ENCODE measurements around the gene ZBTB20.
A peak's percentile ranks its signal among the peaks of the same experiment; 100 is the strongest.

Gene ZBTB20

DNA sequence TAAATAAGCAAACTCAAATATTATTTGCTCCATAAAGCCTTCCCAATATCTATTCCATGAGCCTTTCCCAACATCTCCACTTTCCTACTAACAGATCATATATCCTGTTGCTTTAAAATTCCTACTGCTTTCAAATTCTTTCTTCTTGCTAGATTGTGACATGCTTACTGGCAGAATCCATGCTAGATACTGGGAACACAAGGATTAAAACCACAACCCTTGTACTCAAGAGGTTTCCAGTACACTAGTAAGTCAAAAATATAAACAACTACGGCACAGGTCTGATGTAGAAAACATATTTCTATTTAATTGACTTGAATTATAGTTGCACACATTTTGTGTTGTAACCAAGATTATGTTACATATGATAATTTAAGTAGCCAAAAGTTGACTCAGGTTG is 275.0 kb downstream of the ZBTB20 start:
- DNase-seq (ENCODE audit: low read depth), result no peak

DNA sequence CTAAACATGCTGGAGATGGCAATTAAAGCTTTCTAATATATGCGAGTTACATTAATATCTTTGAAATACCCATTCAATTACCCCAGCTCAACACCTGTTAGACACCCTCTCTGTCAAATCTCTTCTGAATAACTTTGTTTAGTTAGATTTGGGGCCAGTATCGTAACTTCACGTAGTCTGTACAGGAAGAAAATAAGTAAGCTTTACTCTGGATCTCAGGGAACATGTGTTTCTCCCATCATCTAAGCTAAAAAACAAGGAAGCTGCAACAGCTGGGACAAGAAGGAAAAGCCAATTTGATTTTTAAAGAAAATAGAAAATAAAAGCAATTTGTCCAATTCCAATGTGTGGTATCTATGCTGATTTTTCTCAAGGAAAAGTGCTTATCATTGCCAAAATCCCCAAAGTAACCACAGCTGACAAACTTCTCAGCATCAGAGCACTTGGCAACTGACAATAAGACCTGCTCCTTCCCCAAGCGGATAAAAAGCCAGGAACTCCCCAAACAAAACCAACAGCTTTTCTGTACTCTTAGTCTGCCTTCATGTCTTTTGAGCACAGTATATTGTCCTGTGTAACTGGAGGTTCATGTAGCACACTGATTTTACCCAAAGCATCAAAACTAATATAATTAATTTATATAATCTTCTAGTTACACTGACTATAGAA is 279.1 kb downstream of the ZBTB20 start:
- no peak for DNase-seq (ENCODE audit: low read depth)

DNA sequence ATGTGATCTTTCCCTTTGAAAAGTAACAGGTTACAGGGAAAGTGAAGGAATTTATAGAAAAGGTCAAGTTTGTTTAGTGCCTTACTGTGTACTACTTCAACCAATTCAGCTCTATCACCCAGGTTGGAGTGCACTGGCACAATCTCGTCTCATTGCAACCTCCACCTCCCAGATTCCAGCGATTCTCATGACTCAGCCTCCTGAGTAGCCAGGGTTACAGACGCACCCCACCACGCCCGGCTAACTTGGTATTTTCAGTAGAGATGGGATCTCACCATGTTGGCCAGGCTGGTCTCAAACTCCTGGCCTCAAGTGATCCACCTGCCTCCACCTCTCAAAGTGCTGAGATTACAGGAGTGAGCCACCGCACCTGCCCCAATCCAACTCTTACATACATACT is 279.7 kb downstream of the ZBTB20 start:
- DNase-seq (ENCODE audit: low read depth), result no peak

DNA sequence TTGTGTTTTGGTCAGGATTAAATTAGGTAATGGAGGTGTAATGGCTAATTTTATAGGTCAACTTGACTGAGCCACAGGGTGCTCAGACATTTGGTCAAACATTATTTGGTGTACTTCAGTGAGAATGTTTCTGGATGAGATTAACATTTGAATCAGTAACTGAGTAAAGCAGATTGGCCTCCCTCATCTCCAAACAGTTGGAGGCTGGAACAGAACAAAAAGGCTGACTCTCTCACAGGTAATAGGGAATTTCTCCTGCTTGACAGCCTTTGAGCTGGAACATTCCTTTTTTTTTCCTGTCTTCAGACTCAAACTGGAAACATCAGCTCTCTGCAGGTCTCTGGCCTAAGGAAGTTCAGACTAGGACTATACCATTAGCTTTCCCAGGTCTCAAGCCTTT is 280.7 kb downstream of the ZBTB20 start:
- no peak for DNase-seq (ENCODE audit: low read depth)

DNA sequence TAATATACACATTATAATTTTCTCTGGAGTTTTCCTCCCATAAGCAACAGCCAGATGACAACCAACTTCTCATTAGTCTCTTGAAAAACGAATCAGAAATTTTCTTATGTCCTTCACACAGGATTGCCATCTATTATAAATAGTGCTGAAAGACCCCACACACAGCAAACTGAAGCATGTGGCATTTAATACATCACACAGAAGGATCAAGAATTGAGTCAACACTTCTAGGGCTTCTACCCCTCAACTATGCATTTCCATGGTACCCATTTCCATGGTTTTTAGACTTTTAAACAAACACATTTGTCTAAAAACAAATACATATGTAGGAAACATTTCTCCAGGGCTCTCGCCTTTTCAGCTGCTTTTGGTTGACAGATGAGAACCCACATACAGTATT is 282.1 kb downstream of the ZBTB20 start:
- no peak for DNase-seq (ENCODE audit: low read depth)

DNA sequence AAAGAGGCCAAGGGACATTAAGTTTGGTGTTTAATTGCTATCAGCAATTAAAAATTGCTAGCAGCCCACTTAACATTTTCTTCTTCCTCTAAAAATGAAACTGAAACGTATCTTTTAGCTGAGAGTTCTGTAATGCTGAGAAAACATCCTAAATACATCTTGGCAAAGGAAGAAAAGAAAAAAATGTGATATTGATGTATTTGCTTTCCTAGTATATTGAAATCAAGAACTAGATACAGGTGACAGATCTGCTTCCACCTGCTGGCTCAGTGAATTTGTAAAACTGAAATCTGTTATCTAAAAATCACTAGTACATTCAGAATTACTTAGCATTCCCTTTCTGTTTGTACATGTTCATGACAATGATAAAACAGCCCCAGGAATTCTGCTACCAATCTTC is 283.2 kb downstream of the ZBTB20 start:
- DNase-seq (ENCODE audit: low read depth), result no peak

DNA sequence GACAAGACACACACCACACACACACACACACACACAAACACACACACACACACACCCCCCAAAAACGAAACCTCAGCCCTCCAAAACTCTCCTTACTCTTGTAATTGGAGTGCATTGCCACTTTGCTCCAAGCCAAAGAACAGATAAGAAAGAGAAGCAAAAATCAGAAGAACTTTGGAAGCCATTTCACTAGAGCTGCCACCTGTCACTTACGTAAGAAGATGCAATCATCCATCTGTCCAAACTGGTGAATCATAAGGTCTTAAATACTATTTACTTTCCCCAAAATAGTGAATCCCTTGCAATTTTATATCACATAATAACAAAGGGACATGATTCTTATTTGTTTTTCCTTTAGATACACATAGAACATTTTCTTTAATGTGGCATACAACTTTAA is 285.4 kb downstream of the ZBTB20 start:
- DNase-seq (ENCODE audit: low read depth), result no peak

DNA sequence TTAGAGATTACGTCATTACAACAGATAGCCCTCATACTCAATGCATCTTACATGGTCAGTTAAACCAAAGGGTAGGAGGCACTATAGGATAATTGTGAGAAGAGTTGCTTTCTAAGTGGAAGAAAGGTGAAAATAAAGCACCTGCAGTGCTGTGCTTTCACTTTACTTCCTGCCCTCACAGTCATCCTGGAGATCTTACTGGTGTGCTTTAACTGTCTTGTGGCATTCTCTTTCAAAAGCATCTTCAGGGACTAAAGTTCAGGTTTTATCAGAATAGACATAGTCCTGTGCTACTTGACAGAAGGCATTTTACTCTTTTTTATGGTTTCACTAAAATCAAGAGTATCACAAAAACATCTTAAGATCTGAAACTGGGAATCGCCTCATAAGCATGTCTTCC is 286.6 kb downstream of the ZBTB20 start:
- DNase-seq (ENCODE audit: low read depth), result no peak

DNA sequence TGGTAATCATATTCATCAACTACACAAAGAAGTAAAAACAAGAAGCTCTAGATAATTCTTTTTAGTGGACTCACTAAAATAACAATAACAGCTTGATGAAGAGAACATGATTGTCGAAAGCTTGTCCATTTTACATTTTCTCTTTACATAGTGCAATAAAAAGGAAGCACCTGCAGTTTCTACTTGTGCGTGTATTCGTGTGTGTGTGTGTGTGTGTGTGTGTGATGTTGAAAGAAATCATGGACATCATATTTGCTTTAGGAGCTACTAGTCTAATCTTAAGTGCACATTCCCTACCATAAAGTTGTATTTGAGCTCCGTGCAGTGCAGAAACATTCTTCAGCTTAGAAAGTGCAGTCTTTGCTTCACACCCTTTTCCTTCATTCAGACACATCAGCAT is 288.8 kb downstream of the ZBTB20 start:
- DNase-seq (ENCODE audit: low read depth), result no peak

DNA sequence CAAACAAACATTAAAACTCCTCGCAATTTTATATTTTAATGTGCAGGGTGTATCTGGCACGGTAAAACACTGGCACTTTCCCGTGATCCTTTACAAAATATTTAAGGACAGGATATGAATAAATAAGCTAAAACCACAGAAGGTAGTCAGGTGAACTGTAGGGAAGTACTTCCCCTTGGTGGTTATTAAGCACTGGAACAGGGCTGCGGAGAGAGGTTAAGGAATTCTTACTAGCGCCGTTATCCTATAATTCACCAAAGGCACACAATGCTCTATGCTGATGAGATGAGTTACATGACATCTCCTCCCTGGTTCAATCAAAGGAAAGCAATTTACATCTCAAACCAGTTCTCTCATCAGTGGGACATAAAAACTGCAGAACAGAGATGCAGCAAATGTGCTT is 289.8 kb downstream of the ZBTB20 start:
- DNase-seq (ENCODE audit: low read depth), result no peak

DNA sequence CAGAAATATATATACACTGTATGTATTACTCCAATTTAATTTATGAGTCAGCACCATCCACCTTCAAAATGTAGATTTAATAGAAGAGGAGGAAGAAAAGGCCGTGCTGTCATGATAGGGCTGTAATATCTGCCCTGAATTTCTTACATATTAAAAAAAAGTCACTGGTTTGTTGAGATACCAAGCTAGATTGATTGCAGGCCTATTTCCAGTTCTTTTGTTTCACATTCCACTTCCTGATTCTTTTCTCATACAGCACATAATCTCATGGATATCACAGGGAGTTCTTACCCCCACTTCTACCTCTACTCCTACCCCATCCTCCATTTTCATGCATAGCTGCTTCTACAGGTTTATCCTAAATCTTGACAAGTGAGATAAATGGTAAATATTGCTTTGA is 290.3 kb downstream of the ZBTB20 start:
- DNase-seq (ENCODE audit: low read depth), result no peak

DNA sequence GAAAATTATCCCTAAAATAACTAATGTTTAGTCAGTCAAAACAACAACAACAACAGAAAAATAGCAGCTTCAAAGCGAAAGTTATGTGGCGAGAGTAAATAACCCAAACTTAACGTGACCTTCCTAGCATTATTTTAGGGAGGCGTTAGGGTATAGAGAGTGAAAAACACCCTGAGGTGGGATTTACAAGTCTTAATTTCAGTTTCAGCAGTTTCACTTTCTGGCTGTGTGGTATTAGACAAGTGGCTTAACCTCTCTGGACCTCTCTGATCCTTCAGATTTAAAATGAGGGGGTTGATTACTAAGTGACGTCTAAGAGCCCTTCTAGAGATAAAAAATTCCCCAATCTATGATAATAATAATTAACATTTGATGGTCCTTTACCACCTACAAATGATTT is 291.2 kb downstream of the ZBTB20 start:
- DNase-seq (ENCODE audit: low read depth), result no peak

DNA sequence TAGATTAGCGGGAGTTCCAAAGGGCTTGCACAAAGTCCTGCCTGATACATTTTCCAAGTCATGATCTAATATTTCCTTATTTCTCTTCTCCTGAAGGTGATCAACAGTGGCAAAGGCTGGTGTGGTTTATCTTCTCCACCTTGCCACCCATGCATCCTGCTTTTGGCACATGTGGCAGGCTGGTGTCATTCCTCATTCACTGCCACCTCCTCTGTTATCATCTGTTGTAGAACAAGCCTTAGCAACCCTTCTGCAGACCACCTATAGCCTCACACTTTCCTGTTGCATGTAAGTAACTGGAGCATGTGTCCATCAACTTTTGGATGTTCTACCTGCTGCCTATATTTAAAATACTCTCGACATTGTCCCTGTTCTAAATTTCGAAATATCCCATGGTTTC is 294.1 kb downstream of the ZBTB20 start:
- no peak for DNase-seq (ENCODE audit: low read depth)

DNA sequence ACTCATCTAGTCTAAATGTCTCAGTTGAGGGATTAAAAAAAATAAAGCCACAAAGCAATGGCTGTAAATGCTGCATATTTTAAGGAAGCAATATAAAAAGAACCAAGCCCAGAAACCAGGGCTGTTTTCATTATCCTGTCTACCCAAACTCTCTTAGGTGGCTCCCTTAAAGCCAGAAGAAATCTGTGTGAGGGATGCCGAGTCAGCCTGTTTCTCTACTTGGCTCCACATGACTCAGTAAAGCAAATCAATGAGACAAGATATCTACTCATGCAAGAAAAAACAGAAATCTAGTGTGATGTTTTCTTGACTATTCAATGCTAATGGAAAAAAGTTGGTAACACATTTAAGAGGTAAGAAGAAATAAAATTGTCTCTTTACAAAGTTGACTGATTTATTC is 296.2 kb downstream of the ZBTB20 start:
- DNase-seq (ENCODE audit: low read depth), result peak; percentile 19

DNA sequence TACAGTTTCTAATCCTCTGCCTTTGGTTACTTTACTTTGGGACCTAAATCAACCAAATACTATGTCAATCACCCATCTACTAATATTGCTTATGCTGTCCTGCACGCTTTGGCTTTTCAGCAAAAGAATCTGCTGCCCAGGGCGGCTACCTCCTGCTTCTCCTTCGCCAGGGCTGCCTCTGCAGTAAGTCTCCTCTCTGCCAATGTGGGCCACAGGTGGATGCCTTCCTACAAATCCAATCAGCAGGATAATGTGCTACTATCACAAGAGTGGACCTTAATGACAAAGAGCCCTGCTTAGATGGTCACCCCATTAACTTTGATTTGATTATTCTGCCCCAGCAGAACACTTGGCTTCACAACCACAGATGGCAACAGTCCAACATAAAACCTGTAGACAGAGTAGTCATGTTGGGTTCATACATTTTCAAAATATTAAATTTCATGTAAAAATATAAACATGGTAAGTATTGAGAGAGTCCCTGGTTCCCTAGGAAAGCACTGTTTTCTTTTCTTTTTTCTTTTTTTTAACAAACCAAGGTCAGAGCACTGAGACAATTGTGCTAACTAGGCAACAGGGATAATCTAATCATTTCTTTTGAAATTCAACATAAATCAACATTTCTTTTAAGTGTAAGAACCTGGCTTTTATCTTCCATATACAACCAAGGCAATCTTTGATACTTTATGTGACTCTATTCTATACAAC is 298.3 kb downstream of the ZBTB20 start:
- DNase-seq (ENCODE audit: low read depth), result no peak

DNA sequence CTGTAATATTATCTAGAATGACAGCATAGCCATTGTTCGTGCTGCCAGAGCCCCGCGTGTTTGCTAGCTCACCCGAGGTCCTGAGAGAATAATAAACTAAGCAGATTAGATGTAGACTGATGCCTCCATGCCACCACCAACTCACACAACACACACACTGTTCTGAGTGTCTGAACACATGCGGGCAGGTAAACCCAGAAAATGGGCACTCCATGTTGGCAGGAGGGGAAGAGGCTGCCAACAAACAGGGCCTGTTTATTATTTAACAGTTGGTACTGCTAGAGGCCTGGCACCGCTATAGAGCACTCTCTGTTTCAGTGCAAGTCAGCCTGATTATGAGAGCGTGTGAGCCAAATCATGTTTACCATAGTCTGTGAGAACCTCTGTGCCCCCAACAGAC is 299.0 kb downstream of the ZBTB20 start:
- no peak for DNase-seq (ENCODE audit: low read depth)

DNA sequence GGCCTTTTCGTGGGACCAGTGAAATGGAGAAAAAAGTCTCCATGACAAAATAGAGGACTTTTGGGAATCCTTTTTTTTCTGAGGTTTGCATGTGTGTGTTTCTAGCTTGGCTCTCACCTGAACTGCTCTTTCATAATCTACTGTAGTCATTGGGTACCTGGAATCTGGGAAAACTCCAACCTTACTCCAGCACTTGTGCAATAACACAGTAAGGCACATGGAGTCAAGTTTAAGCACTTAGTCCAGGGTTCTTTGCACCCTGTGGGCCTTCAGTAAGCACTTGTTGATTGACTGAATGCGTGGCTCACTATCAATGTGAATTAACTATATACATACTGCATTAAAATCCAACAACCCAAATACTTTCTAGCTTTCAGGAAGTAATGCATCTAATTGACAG is 299.5 kb downstream of the ZBTB20 start:
- no peak for DNase-seq (ENCODE audit: low read depth)

DNA sequence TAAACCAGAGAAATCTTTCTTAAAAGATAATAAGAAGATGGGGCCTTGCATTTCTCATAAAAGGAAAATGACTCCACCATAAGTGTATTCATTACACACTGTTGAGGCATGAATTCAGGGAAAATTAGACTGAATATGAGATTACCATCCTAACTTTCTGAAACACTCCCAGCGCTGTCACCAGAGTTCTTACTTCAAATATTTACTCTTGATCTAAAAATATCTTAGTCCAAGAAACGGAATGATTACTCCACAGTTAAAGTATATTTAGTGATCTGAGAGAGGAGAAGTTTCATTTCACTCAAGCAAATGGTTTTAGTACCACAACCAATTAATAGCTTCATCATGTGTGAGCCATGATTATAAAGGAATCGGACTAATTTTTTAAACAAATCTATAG is 300.3 kb downstream of the ZBTB20 start:
- no peak for DNase-seq (ENCODE audit: low read depth)

DNA sequence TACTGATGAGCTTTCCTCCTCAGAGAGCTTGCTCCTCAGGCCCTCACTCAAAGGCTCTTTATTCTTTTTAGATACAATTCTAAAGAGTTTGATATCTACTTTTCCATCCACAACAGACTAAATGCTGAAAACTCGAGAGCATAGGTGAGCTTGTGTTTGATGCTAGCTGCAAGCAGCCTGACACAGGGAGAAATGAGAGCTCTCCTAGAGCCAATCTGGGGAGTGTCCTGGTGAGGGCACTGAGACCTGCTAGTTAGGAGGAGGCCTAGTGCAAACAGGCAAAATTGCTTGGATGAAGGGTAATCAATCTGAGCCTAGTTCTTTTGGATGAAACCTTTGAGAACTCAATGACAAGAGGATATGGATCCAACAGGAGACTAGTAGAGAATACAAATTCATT is 300.8 kb downstream of the ZBTB20 start:
- DNase-seq (ENCODE audit: low read depth), result no peak

DNA sequence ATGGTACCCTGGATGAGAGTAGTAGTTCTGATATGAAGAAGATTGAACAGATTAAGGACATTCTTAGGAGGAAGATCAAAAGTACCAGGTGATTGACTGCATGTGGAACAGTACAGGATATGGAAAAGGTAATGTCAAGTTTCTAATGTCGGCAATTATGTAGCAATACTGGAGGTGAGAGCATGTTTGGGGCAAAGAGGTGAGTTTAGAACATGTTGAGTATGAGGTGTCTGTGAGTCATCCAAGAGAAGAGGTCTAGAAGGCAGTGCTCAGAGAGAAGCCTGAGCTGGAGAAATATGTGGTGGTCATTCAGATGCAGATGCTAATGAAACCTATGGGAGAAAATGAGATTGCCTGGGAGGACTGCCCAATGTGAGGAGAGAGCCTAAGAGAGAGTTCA is 305.6 kb downstream of the ZBTB20 start:
- DNase-seq (ENCODE audit: low read depth), result peak; percentile 27

DNA sequence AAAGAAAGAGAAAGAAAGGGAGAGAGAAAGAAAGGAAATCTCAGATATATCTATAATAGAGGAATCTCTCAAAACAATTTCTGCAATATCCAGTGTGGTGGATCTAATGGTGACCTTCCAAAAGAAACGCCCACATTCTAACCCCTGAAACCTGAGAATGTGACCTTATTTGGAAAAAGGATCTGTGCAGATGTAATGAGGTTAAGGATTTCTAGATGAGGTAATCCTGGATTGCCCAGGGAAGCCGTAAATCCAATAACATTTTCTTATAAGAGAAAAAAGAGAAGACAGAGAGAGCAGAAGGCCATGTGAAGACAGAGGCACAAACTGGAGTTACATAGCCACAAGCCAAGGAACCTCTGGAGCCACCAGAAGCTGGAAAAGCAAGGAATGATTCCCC is 307.6 kb downstream of the ZBTB20 start:
- no peak for DNase-seq (ENCODE audit: low read depth)

DNA sequence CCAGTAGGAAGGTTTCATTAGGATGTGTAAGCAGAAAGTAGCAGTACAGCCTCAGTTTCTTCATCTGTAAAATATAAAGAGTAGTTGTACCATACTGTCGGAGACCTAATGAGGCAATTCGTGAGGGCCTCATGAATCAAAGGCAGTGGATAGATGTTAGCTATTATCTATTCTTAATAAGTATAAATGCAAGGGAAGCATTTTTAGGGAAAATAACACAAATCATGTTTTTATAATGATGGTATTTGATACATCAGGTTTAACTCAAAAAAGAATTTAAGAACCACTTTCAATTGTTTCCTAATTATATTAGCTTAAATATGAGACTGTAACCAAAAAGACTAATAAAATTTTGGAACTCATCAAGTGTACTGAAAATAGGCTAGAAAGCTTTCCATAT is 309.1 kb downstream of the ZBTB20 start:
- no peak for DNase-seq (ENCODE audit: low read depth)

DNA sequence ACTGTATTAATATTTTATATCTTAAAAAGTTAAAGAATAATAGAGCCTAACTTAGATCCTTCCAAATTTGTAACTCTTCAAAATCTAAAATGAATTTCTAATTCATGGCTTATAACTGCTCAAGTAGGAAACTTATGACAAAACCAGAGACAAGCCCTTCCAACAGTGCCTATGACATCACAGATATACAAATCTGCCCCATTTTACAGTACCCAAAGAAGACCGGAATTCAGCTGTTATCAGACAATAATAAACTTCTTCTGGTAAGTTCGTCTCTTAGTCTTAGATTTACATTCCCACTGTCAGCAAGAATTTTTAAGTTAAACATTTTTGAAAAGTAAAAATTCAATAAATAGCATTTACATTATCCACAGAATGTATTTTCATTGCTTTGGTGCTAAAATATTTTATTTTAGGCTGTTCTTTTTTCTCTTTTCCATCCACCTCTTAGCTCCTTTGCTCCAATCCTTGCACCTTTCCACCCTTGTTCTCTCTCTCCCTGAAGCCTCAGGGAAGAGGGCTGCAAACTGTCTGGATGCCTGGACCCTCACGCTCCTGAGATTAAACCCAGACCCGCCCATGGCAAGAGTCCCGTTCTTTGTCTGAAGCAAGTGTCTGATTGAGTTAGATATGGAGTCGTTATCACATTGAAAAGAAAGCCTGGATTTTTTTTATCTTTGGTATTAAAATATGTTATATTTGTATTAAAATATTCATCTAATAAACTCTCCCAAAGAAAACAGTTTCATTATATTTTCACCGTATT is 312.7 kb downstream of the ZBTB20 start:
- DNase-seq (ENCODE audit: low read depth), result no peak
